Measurements from ENCODE around the gene CHTF18.

CHTF18 gene

GRCh38 chr16:743794-744500 is 44.5 kb upstream of the CHTF18 start:
- no peak for DNase-seq (ENCODE audit: low spot score)
- ChIA-PET POLR2A (ENCODE audit: low non-redundant PET) (no interaction called here), CTCF (interaction anchor here (0.6 to 1.7 kb wide), 5 partner anchors 33 to 401 kb away, joined by 3 to 8 read pairs (median 3); no protein-coding TSS in a partner anchor)
- no peak for TF ChIP-seq CTCF (conservative IDR thresholded peaks at IDR 0.05; ENCODE audit: low read depth)
- H3K27ac ChIP-seq: no peak overlapping the region

- no peak overlapping the region for H3K27ac ChIP-seq
- ChIA-PET POLR2A (ENCODE audit: low non-redundant PET) (no interaction called here), CTCF (interaction anchor here (0.6 to 1.6 kb wide), 8 partner anchors 9 to 61 kb away, joined by 3 to 13 read pairs (median 3); partner anchors contain the start of gene ANTKMT)
- TF ChIP-seq CTCF (conservative IDR thresholded peaks at IDR 0.05; ENCODE audit: low read depth): peak; percentile 52
- DNase-seq (ENCODE audit: low spot score): no peak
These were observed 42.7 kb upstream of the CHTF18 start for GRCh38 chr16:745739-746138.

GRCh38 chr16:746637-747036 is 41.8 kb upstream of the CHTF18 start:
- ChIA-PET CTCF (no interaction called here), POLR2A (ENCODE audit: low non-redundant PET) (no interaction called here)
- no peak for DNase-seq (ENCODE audit: low spot score)
- no peak overlapping the region for H3K27ac ChIP-seq
- TF ChIP-seq CTCF (conservative IDR thresholded peaks at IDR 0.05; ENCODE audit: low read depth): no peak

GRCh38 chr16:747978-748746 is 40.3 kb upstream of the CHTF18 start:
- DNase-seq (ENCODE audit: low spot score): no peak
- peak overlapping the region; percentile 64 for H3K27ac ChIP-seq
- CTCF ChIA-PET: interaction anchor here (0.7 to 3.2 kb wide), 2 partner anchors 37 to 198 kb away, joined by 4 to 18 read pairs; no protein-coding TSS in a partner anchor
- POLR2A ChIA-PET (ENCODE audit: low non-redundant PET): interaction anchor here (0.7 kb wide), 1 partner anchor 182 kb away, joined by 3 read pairs; no protein-coding TSS in a partner anchor
- no peak for TF ChIP-seq CTCF (conservative IDR thresholded peaks at IDR 0.05; ENCODE audit: low read depth)

GRCh38 chr16:749010-749409 is 39.4 kb upstream of the CHTF18 start:
- TF ChIP-seq CTCF (conservative IDR thresholded peaks at IDR 0.05; ENCODE audit: low read depth): no peak
- DNase-seq (ENCODE audit: low spot score): no peak
- CTCF ChIA-PET: interaction anchor here (0.7 to 3.2 kb wide), 2 partner anchors 36 to 199 kb away, joined by 4 to 18 read pairs; no protein-coding TSS in a partner anchor
- POLR2A ChIA-PET (ENCODE audit: low non-redundant PET): interaction anchor here (0.7 to 0.9 kb wide), 2 partner anchors 11 to 183 kb away, joined by 3 read pairs; no protein-coding TSS in a partner anchor
- peak overlapping the region; percentile 64 for H3K27ac ChIP-seq

GRCh38 chr16:750485-750884 is 37.9 kb upstream of the CHTF18 start:
- POLR2A ChIA-PET (ENCODE audit: low non-redundant PET): no interaction called here

More at GRCh38 chr16:750485-750884, 37.9 kb upstream of the CHTF18 start:
- no peak overlapping the region for H3K27ac ChIP-seq
- no peak for TF ChIP-seq CTCF (conservative IDR thresholded peaks at IDR 0.05; ENCODE audit: low read depth)
- CTCF ChIA-PET: interaction anchor here (1.2 kb wide), 1 partner anchor 10 kb away, joined by 6 read pairs; the partner anchor contains the start of gene CIAO3
- DNase-seq (ENCODE audit: low spot score): no peak

All from RWPE1 (cell line).